ENCODE measurements around the gene TBPL2.

The TBPL2 gene

GRCh38 chr14:55454264-55455002 lies 14.0 kb upstream of the TBPL2 start:
- Histone ChIP-seq H3K4me1 (no peaks in the 10 kb centered on the region), H3K27ac (no peak overlapping the region), H2AFZ (peak overlapping the region; percentile 17), H3K4me3 (ENCODE audit: low read depth, low read length) (no peak overlapping the region), H3K9ac (no peak overlapping the region), H3K4me2 (ENCODE audit: low read length) (no peak overlapping the region), H3K27me3 (ENCODE audit: control insufficient read depth, insufficient read depth, low read length) (no peaks in the 10 kb centered on the region), H3K79me2 (no peaks in the 10 kb centered on the region), H3K36me3 (ENCODE audit: control insufficient read depth, insufficient read depth, low read length) (no peaks in the 10 kb centered on the region), H3K9me3 (ENCODE audit: control insufficient read depth, low read length) (no peaks in the 10 kb centered on the region)
- TF ChIP-seq CTCF (IDR thresholded peaks at IDR 0.05) = no peak

GRCh38 chr14:55451950-55452349 lies 11.5 kb upstream of the TBPL2 start:
- Histone ChIP-seq H3K9me3 (ENCODE audit: control insufficient read depth, low read length) (no peaks in the 10 kb centered on the region), H3K27me3 (ENCODE audit: control insufficient read depth, insufficient read depth, low read length) (no peaks in the 10 kb centered on the region), H3K79me2 (no peaks in the 10 kb centered on the region), H3K36me3 (ENCODE audit: control insufficient read depth, insufficient read depth, low read length) (no peaks in the 10 kb centered on the region), H2AFZ (no peak overlapping the region), H3K4me1 (no peaks in the 10 kb centered on the region), H3K4me2 (ENCODE audit: low read length) (no peak overlapping the region), H3K9ac (no peak overlapping the region), H3K4me3 (ENCODE audit: low read depth, low read length) (no peak overlapping the region), H3K27ac (no peak overlapping the region)
- TF ChIP-seq CTCF (IDR thresholded peaks at IDR 0.05) = no peak

- H3K4me1 ChIP-seq = no peaks in the 10 kb centered on the region
- TF ChIP-seq CTCF (IDR thresholded peaks at IDR 0.05) = no peak
- no peak overlapping the region for H3K9ac ChIP-seq
- no peaks in the 10 kb centered on the region for H3K79me2 ChIP-seq
- no peak overlapping the region for H3K4me2 ChIP-seq (ENCODE audit: low read length)
- H3K27ac ChIP-seq = no peak overlapping the region
- H3K9me3 ChIP-seq (ENCODE audit: control insufficient read depth, low read length) = no peaks in the 10 kb centered on the region
- H3K27me3 ChIP-seq (ENCODE audit: control insufficient read depth, insufficient read depth, low read length) = no peaks in the 10 kb centered on the region
- H3K4me3 ChIP-seq (ENCODE audit: low read depth, low read length) = no peak overlapping the region
- H2AFZ ChIP-seq = no peak overlapping the region
- H3K36me3 ChIP-seq (ENCODE audit: control insufficient read depth, insufficient read depth, low read length) = no peaks in the 10 kb centered on the region
Observed at GRCh38 chr14:55451398-55451797, 11.0 kb upstream of the TBPL2 start.

GRCh38 chr14:55450987-55451386 lies 10.6 kb upstream of the TBPL2 start:
- no peak overlapping the region for H3K4me2 ChIP-seq (ENCODE audit: low read length)
- H3K79me2 ChIP-seq = no peaks in the 10 kb centered on the region
- no peaks in the 10 kb centered on the region for H3K36me3 ChIP-seq (ENCODE audit: control insufficient read depth, insufficient read depth, low read length)
- H2AFZ ChIP-seq = no peak overlapping the region
- H3K27me3 ChIP-seq (ENCODE audit: control insufficient read depth, insufficient read depth, low read length) = no peaks in the 10 kb centered on the region
- H3K4me3 ChIP-seq (ENCODE audit: low read depth, low read length) = no peak overlapping the region
- H3K4me1 ChIP-seq = no peaks in the 10 kb centered on the region
- H3K9me3 ChIP-seq (ENCODE audit: control insufficient read depth, low read length) = no peaks in the 10 kb centered on the region
- H3K9ac ChIP-seq = no peak overlapping the region
- TF ChIP-seq CTCF (IDR thresholded peaks at IDR 0.05) = no peak
- H3K27ac ChIP-seq = no peak overlapping the region

GRCh38 chr14:55450539-55450938 lies 10.1 kb upstream of the TBPL2 start:
- H3K27ac ChIP-seq = no peak overlapping the region
- H3K4me3 ChIP-seq (ENCODE audit: low read depth, low read length) = no peak overlapping the region
- TF ChIP-seq CTCF (IDR thresholded peaks at IDR 0.05) = no peak
- no peak overlapping the region for H3K9ac ChIP-seq
- no peaks in the 10 kb centered on the region for H3K36me3 ChIP-seq (ENCODE audit: control insufficient read depth, insufficient read depth, low read length)
- no peaks in the 10 kb centered on the region for H3K79me2 ChIP-seq
- H2AFZ ChIP-seq = no peak overlapping the region
- no peaks in the 10 kb centered on the region for H3K9me3 ChIP-seq (ENCODE audit: control insufficient read depth, low read length)
- no peaks in the 10 kb centered on the region for H3K4me1 ChIP-seq
- no peaks in the 10 kb centered on the region for H3K27me3 ChIP-seq (ENCODE audit: control insufficient read depth, insufficient read depth, low read length)
- H3K4me2 ChIP-seq (ENCODE audit: low read length) = no peak overlapping the region
